Choroid plexus epithelial cell (primary cell): Measurements from ENCODE around the gene SLC9C2.

Experiments
- DNase-seq: peaks from one replicate; pipeline ENCODE4 v3.0.0-alpha.2; 2010; ENCODE audit warnings: low read depth
- H3K4me3 ChIP-seq: 2 replicates; pipeline ENCODE4 v1.5.1; 2011; ENCODE audit warnings: low read depth, mild to moderate bottlenecking, control low read depth, low read length, moderate library complexity
- CTCF ChIP-seq: conservative IDR thresholded peaks from 2 replicates; pipeline ENCODE4 v1.5.1; 2011; ENCODE audit warnings: low read depth, mild to moderate bottlenecking, control low read depth, inconsistent platforms, low read length, moderate library complexity

The SLC9C2 gene

GRCh38 chr1:173555651-173556305 is 47.1 kb downstream of the SLC9C2 start:
- no peak for TF ChIP-seq CTCF
- no peak for DNase-seq

DNA sequence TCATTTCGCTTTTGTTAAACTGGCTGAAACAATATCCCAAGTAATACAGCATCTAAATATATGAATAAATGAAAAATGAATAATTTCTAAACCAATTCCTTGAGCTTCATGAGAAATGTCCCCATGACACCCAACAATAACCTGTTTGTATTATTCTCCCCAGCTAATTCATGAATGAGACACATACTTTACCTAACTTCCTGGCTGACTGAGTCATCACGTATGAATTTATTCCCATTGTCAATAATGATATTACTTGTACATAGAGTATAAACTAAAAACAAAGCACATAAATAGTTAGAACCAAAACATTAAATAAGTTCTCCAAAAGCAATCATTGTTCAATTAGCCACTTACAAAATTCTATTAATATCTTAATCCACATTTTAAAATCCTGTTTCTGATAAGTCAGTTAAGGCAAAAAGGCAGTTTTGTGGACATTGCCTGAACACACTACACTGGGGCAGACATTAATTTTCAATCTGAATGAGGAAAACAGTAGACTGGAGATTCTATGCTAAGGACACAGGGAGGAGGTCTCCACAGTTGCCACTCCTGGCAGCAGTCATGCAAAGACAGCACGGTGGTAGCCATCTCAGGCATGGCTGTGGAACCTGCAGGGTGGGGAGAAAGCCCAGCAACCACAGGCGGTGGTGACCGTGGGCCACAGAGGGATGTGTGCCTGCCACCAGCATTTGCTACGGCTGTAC is 48.2 kb downstream of the SLC9C2 start:
- DNase-seq, result no peak
- no peak for TF ChIP-seq CTCF

More at GRCh38 chr1:173555651-173556305, 47.1 kb downstream of the SLC9C2 start:
- H3K4me3 ChIP-seq, result no peak overlapping the region

DNA sequence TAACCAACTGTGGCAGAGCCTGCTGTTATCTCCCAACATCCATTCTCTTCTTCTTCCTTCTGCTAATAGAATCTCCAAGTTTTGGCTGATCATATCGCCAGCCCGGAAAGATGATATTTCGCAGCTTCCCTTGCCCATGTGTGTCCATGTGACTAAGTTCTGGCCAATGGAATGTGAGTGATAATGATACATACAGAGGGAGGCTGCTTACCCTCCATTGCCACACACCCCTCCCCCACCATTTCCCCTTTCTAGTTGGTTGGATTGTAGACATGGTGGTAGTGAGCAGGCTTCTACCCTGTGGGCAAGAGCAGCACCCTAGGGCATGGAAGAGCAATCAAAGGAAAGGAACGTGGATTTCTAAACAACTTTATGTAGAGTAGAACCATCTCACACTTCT is 48.8 kb downstream of the SLC9C2 start:
- no peak overlapping the region for H3K4me3 ChIP-seq
- no peak for TF ChIP-seq CTCF
- no peak for DNase-seq

More for the DNA sequence above, 48.2 kb downstream of the SLC9C2 start:
- H3K4me3 ChIP-seq, result no peak overlapping the region

DNA sequence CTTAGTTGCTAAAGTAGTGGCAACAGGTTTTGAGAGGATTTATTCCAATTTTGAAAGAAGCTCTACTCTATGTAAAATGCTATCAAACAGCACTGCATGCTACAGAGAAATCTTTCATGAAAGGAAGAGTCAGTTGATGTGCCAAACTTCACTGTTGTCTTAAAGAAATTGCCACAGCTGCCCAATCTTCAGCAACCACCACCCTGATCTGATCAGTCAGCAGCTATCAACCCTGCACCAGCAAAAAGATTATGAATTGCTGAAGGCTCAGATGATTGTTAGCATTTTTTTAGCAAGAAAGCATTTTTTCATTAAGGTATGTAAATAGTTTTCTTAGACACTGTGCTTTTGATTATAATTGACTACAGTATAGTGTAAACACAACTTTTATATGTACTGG is 49.6 kb downstream of the SLC9C2 start:
- no peak overlapping the region for H3K4me3 ChIP-seq
- no peak for TF ChIP-seq CTCF
- no peak for DNase-seq

DNA sequence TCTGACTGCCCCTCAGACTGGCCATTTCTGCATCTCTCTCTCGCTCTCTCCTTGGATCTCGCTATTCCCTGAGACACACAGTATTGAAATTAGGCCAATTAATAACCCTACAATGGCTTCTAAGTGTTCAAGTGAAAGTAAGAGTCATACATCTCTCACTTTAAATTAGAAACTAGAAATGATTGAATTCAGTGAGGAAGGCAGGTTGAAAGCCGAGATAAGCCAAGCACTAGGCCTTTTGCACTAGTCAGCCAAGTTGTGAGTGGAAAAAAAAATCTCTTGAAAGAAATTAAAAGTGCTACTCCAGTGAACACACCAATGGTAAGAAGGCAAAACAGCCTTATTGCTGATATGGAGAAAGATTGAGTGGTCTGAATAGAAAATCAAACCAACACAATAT is 51.2 kb downstream of the SLC9C2 start:
- DNase-seq, result no peak
- no peak for TF ChIP-seq CTCF
- H3K4me3 ChIP-seq, result no peak overlapping the region

DNA sequence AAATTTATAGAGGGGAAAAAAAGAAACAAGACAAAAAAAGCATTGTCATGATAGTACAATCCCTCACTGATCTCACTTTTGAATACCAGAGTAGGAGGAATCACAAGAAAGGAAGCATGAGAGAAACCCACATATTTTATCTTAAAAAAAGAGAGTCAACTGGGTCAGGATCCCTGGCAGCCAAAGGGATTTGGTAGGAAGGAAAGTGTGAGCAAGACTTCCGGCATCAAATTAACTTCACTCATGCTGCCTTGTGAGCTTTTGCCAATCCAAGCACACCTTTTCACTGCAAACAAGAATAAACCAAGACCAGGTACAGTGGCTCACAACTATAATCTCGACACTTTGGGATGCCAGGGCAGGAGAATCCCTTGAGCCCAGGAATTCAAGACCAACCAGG is 53.1 kb downstream of the SLC9C2 start:
- DNase-seq, result no peak
- no peak for TF ChIP-seq CTCF
- no peak overlapping the region for H3K4me3 ChIP-seq

DNA sequence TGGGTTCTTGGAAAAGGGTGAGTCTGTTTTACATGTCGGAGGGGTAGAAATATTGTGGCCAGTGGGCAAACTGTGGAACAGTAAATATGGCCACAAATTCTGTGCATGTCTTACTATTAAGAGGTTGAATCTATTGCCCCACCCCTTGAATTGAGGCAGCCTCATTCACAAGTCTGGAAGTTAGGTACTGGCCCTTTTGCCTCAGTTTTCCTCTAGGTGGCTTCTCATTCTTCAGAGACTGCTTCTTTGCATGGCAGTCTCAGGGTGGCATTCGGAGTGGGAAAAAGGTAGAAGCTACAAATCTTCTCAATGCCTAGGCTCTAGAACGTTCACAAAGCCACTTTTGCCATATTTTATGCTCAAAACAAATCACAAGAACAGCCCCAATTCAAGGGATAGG is 57.2 kb downstream of the SLC9C2 start:
- no peak for DNase-seq
- TF ChIP-seq CTCF, result no peak
- H3K4me3 ChIP-seq, result no peak overlapping the region
